Vagina (tissue), 2 donors: ENCODE measurements around the gene PALLD. TPM values are rescaled to one million over a fixed set of nuclear protein-coding genes. Genes with fewer than 3 reads are reported as not detected.

Experiments
- DNase-seq, 2 donors: peaks; one replicate each; pipeline ENCODE4 v3.0.0-alpha.2; 2017; ENCODE audit errors: extremely low spot score in 2 of 2
- H3K27ac ChIP-seq: fragments of 200-600 bp; sonication (generic); one replicate; pipeline ENCODE4 v1.5.1; 2019
- H3K27me3 ChIP-seq: fragments of 200-600 bp; sonication (generic); one replicate; pipeline ENCODE4 v1.5.1; 2019
- H3K36me3 ChIP-seq, 2 donors: fragments of 200-600 bp; sonication (generic); one replicate each; pipeline ENCODE4 v1.5.1; 2017 to 2019
- H3K4me1 ChIP-seq: fragments of 200-600 bp; sonication (generic); one replicate; pipeline ENCODE4 v1.5.1; 2019
- H3K4me3 ChIP-seq, 2 donors: fragments of 200-600 bp; sonication (generic); 1 replicate in 1 of 2; 2 replicates in 1 of 2; pipeline ENCODE4 v1.5.1; 2016 to 2019
- H3K9me3 ChIP-seq: fragments of 200-600 bp; sonication (generic); one replicate; pipeline ENCODE4 v1.5.1; 2019
- CTCF ChIP-seq, 3 experiments: fragments of 450-650 bp in 2 of 3; fragments of 200-600 bp in 1 of 3; sonication (generic) in 1 of 3; IDR thresholded peaks; one replicate each; pipeline ENCODE4 v1.5.1; 2017 to 2019; ENCODE audit warnings: antibody characterized with exemption in 3 of 3, mild to moderate bottlenecking in 2 of 3, moderate library complexity in 2 of 3
- POLR2A ChIP-seq, 2 donors: fragments of 450-650 bp; IDR thresholded peaks; one replicate each; pipeline ENCODE4 v1.6.1; 2017; ENCODE audit warnings: antibody characterized with exemption in 2 of 2, mild to moderate bottlenecking in 2 of 2, moderate library complexity in 2 of 2
- POLR2AphosphoS5 ChIP-seq, 2 donors: sonication (generic); formaldehyde crosslinking; IDR thresholded peaks; one replicate each; pipeline ENCODE4 v1.9.0; 2017; ENCODE audit warnings: antibody characterized with exemption in 2 of 2, mild to moderate bottlenecking in 2 of 2, low read depth in 1 of 2; ENCODE audit not compliant: insufficient read depth in 1 of 2
- intact Hi-C: fragments of 100-400 bp; cut with DNase I; formaldehyde crosslinking; loops from one replicate; pipeline ENCODE4 v1.15.1; 2023
- total RNA-seq: library from RNA; depleted of rRNA; stranded (reverse); fragments of >200 nt; gene quantifications from one replicate; pipeline ENCODE4 v1.2.3, GENCODE V29; 2016

Gene PALLD
- total RNA-seq, 1 donor from 2014 or later, result 229 TPM

GRCh38 chr4:168515222-168516011 is 18.6 kb downstream of the PALLD start:
- Histone ChIP-seq H3K27me3 (no peaks in the 10 kb centered on the region), H3K27ac (no peak overlapping the region), H3K9me3 (no peaks in the 10 kb centered on the region), H3K36me3 (no peaks in the 10 kb centered on the region), H3K4me1 (no peaks in the 10 kb centered on the region), H3K4me3 (no peak overlapping the region)
- intact Hi-C loops, result no loop called here
- DNase-seq, result no peak
- no peak for TF ChIP-seq POLR2AphosphoS5 (IDR thresholded peaks at IDR 0.05; ENCODE audit: insufficient read depth in 1 of 2, low read depth in 1 of 2)

GRCh38 chr4:168516841-168517240 is 20.0 kb downstream of the PALLD start:
- H3K36me3 ChIP-seq, result no peaks in the 10 kb centered on the region
- H3K4me1 ChIP-seq, result no peaks in the 10 kb centered on the region
- no peak overlapping the region for H3K27ac ChIP-seq
- H3K9me3 ChIP-seq, result no peaks in the 10 kb centered on the region
- H3K27me3 ChIP-seq, result no peaks in the 10 kb centered on the region
- no peak for TF ChIP-seq POLR2A (IDR thresholded peaks at IDR 0.05)
- no peak for TF ChIP-seq POLR2AphosphoS5 (IDR thresholded peaks at IDR 0.05; ENCODE audit: insufficient read depth in 1 of 2, low read depth in 1 of 2)
- TF ChIP-seq CTCF (IDR thresholded peaks at IDR 0.05), result no peak
- H3K4me3 ChIP-seq, result no peak overlapping the region
- DNase-seq, result no peak
- intact Hi-C loops, result no loop called here

GRCh38 chr4:168519576-168519975 is 22.7 kb downstream of the PALLD start:
- intact Hi-C loops, result no loop called here
- TF ChIP-seq POLR2AphosphoS5 (IDR thresholded peaks at IDR 0.05; ENCODE audit: insufficient read depth in 1 of 2, low read depth in 1 of 2) (no peak), CTCF (IDR thresholded peaks at IDR 0.05) (no peak), POLR2A (IDR thresholded peaks at IDR 0.05) (no peak)

GRCh38 chr4:168521721-168522120 is 24.9 kb downstream of the PALLD start:
- H3K27me3 ChIP-seq, result no peaks in the 10 kb centered on the region
- H3K4me3 ChIP-seq, result no peak overlapping the region
- H3K27ac ChIP-seq, result no peak overlapping the region
- no peaks in the 10 kb centered on the region for H3K4me1 ChIP-seq
- H3K9me3 ChIP-seq, result no peaks in the 10 kb centered on the region
- TF ChIP-seq POLR2AphosphoS5 (IDR thresholded peaks at IDR 0.05; ENCODE audit: insufficient read depth in 1 of 2, low read depth in 1 of 2) (no peak), CTCF (IDR thresholded peaks at IDR 0.05) (no peak), POLR2A (IDR thresholded peaks at IDR 0.05) (no peak)
- intact Hi-C loops, result no loop called here
- no peak for DNase-seq
- no peaks in the 10 kb centered on the region for H3K36me3 ChIP-seq

More at GRCh38 chr4:168519576-168519975, 22.7 kb downstream of the PALLD start:
- H3K36me3 ChIP-seq, result no peaks in the 10 kb centered on the region
- DNase-seq, result no peak
- H3K9me3 ChIP-seq, result no peaks in the 10 kb centered on the region
- H3K4me1 ChIP-seq, result no peaks in the 10 kb centered on the region
- H3K27me3 ChIP-seq, result no peaks in the 10 kb centered on the region
- no peak overlapping the region for H3K4me3 ChIP-seq
- no peak overlapping the region for H3K27ac ChIP-seq

GRCh38 chr4:168522356-168522755 is 25.5 kb downstream of the PALLD start:
- H3K4me1 ChIP-seq, result no peaks in the 10 kb centered on the region
- no peak overlapping the region for H3K27ac ChIP-seq
- intact Hi-C loops, result no loop called here
- H3K9me3 ChIP-seq, result no peaks in the 10 kb centered on the region
- DNase-seq, result no peak
- no peak overlapping the region for H3K4me3 ChIP-seq
- no peak for TF ChIP-seq POLR2A (IDR thresholded peaks at IDR 0.05)
- H3K36me3 ChIP-seq, result no peaks in the 10 kb centered on the region
- H3K27me3 ChIP-seq, result no peaks in the 10 kb centered on the region

GRCh38 chr4:168522829-168523489 is 26.1 kb downstream of the PALLD start:
- no peak for DNase-seq

More at GRCh38 chr4:168522829-168523489, 26.1 kb downstream of the PALLD start:
- Histone ChIP-seq H3K27ac (no peak overlapping the region), H3K9me3 (no peaks in the 10 kb centered on the region), H3K4me1 (no peaks in the 10 kb centered on the region), H3K36me3 (no peaks in the 10 kb centered on the region), H3K4me3 (no peak overlapping the region), H3K27me3 (no peaks in the 10 kb centered on the region)
- intact Hi-C loops, result no loop called here
- no peak for TF ChIP-seq CTCF (IDR thresholded peaks at IDR 0.05)
- no peak for TF ChIP-seq POLR2AphosphoS5 (IDR thresholded peaks at IDR 0.05; ENCODE audit: insufficient read depth in 1 of 2, low read depth in 1 of 2)
- no peak for TF ChIP-seq POLR2A (IDR thresholded peaks at IDR 0.05)
